Activated CD4-positive, alpha-beta T cell treated with anti-CD3 and anti-CD28 coated beads, Interleukin-2, Interleukin-6, amounts not matched to agents 100 ng/mL and 50 ng/mL, durations not matched to agents 16 hours and 8 hours (primary cell): ENCODE results near the gene OR2T5.
"Not testable (repeated sequence)": the region's sequence is repeated elsewhere in the genome, so short reads cannot be mapped to it uniquely, and the experiment has no call there.

Experiments used
- DNase-seq: peaks from one replicate; pipeline ENCODE4 v3.0.0-alpha.2; 2020

The OR2T5 gene

GRCh38 chr1:248488289-248488688 is at the start of gene OR2T5:
TSS of gene OR2T5 (plus strand) at chr1:248488589. CDS start at chr1:248488589, 0 bp downstream.
- DNase-seq = not testable (repeated sequence)

- DNase-seq = not testable (repeated sequence)
Measured at GRCh38 chr1:248438668-248439067, 49.7 kb upstream of the OR2T5 start.

- DNase-seq = not testable (repeated sequence)
Measured at GRCh38 chr1:248439283-248439682, 49.1 kb upstream of the OR2T5 start.

GRCh38 chr1:248442500-248443277 is 45.7 kb upstream of the OR2T5 start:
- DNase-seq = not testable (repeated sequence)

- not testable (repeated sequence) for DNase-seq
Measured at GRCh38 chr1:248444603-248445002, 43.8 kb upstream of the OR2T5 start.

- not testable (repeated sequence) for DNase-seq
Measured at GRCh38 chr1:248445399-248445798, 43.0 kb upstream of the OR2T5 start, which contains the start of gene OR2T2. TSS of gene OR2T2 (plus strand) at chr1:248445637. CDS start at chr1:248452798, 7,161 bp downstream.

- not testable (repeated sequence) for DNase-seq
Measured at GRCh38 chr1:248448409-248449074, 39.8 kb upstream of the OR2T5 start.

- DNase-seq = not testable (repeated sequence)
Measured at GRCh38 chr1:248449821-248450465, 38.4 kb upstream of the OR2T5 start.

- DNase-seq = not testable (repeated sequence)
Measured at GRCh38 chr1:248450466-248451145, 37.8 kb upstream of the OR2T5 start.

GRCh38 chr1:248453619-248454018 is 34.8 kb upstream of the OR2T5 start:
- not testable (repeated sequence) for DNase-seq

GRCh38 chr1:248455045-248455444 is 33.3 kb upstream of the OR2T5 start:
- DNase-seq = not testable (repeated sequence)

- DNase-seq = not testable (repeated sequence)
Measured at GRCh38 chr1:248456635-248457034, 31.8 kb upstream of the OR2T5 start.

- not testable (repeated sequence) for DNase-seq
Measured at GRCh38 chr1:248459117-248459516, 29.3 kb upstream of the OR2T5 start.

- DNase-seq = no peak
Measured at GRCh38 chr1:248471154-248471553, 17.2 kb upstream of the OR2T5 start.

GRCh38 chr1:248472111-248472510 is 16.3 kb upstream of the OR2T5 start:
- not testable (repeated sequence) for DNase-seq

- not testable (repeated sequence) for DNase-seq
Measured at GRCh38 chr1:248473051-248473450, 15.3 kb upstream of the OR2T5 start, which contains the start of gene OR2T3. TSS of gene OR2T3 (plus strand) at chr1:248473351. CDS start at chr1:248473351, 0 bp downstream.

- not testable (repeated sequence) for DNase-seq
Measured at GRCh38 chr1:248475660-248476059, 12.7 kb upstream of the OR2T5 start.

- peak; percentile 59 for DNase-seq
Measured at GRCh38 chr1:248481686-248482579, 6.5 kb upstream of the OR2T5 start.

GRCh38 chr1:248496661-248497060 is 8.3 kb downstream of the OR2T5 start:
- not testable (repeated sequence) for DNase-seq

- DNase-seq = not testable (repeated sequence)
Measured at GRCh38 chr1:248500305-248501035, 12.1 kb downstream of the OR2T5 start.

GRCh38 chr1:248507773-248508172 is 19.4 kb downstream of the OR2T5 start, which contains the start of gene OR2G6:
TSS of gene OR2G6 (plus strand) at chr1:248508073. CDS start at chr1:248521647, 13,574 bp downstream.
- not testable (repeated sequence) for DNase-seq
